GM21825 (cell line): ENCODE data around the gene TRMT1.

ENCODE experiments used
- ATAC-seq: cut with Tn5 transposase; IDR thresholded peaks from one replicate; pipeline ENCODE4 v1.9.1; 2021; ENCODE audit warnings: mild to moderate bottlenecking, moderate library complexity; ENCODE audit not compliant: unreplicated experiment

TRMT1 gene

DNA sequence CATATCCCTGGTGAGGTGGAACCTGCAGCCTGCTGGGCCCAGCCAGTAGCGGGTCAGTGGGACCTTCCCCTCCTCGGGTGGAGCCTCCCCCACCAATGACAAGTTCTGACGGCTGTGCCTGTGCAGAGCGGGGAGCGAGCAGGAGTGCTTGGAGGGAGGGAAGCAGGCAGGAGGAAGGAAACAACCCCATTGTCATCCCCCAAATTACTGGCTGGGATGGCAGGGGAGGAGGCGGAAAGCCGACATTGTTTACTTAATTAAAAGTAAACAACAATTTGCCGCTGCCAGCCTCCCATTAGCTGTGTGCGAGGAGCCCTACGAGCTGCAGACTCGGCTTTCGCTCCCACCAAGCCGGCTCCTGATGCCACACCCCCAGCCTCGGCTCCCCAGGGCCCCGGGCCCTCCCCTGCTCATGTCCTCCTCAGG lies 59.4 kb downstream of the TRMT1 start:
- ATAC-seq, result no peak

DNA sequence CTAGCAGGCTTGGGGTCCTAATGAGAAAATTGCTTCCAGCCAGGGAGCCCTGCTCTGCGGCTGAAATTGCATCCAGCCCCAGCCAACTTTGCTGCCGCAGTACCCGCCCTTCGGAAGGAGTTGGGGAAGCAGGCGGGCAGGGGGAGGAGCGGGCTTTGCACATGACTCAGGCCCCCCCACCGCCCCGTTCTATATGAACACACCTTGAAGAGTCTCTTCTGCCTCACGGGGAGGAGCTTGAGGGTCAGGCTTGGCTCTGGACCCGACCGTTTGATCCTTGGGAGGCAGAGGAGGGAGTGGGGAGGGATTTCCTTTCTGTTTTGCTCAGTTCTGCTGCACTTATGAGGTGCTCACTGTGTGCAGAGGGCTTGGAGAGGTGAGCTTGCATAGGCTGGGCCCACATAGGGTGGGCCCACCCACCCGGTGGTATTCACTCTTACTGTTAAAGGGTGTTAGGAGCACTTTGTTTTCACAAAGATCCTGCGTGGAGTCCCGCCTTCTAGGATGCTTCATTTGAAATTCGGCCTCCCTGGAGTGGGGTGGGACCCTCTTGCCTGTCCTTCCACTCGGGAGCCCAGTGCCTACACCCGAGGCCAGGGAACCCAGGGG lies 60.4 kb downstream of the TRMT1 start:
- no peak for ATAC-seq

DNA sequence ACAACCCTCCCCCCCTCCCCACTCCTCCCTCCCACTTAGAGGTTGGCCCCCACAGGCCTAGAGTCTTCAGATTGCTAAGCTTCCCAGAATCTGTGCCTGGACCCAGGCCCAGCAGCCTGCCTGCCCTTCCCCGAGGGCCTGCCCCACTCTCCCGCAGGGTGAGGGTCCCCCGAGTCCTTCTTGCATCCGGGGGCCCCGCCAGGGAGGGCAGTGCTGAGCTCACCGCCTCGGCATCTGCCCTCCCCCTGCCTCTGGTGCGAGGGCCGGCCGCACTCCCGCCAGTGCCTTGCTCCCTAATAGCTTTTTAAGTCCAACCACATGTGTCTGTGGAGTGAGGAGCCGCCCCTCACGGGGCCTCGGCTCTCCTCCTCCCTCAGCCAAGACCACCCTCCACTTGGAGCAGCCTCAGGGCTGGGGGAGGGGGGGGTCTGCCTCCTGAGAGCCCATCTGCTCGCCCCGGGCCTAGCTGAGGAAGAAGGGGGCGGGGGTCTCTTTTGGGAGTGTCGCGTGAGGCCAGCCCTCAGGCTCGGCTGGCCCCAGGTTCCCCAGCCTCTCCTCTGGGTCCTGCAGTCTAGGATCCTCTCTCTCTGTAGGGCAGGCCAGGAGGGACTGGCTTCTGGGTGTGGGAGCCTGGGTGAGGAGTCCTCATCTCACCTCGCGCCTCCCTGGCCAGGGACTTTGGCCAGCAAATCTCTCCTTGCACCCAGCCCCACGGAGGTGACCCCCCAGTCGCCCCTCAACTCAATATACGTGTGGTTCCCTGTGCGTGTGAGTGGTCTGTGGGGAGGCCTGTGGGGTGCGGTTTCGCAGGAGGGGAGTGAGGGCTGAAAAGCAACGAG lies 61.1 kb downstream of the TRMT1 start:
- ATAC-seq, result no peak
